Inflammatory macrophage (primary cell): ENCODE measurements around the gene RAB3B.
A peak's percentile ranks its signal among the peaks of the same experiment; 100 is the strongest.
"Not testable (repeated sequence)": the region's sequence is repeated elsewhere in the genome, so short reads cannot be mapped to it uniquely, and the experiment has no call there.

Source experiments
- DNase-seq, 2 donors: peaks; one replicate each; pipeline ENCODE4 v3.0.0-alpha.2; 2020 to 2022

The RAB3B gene

DNA sequence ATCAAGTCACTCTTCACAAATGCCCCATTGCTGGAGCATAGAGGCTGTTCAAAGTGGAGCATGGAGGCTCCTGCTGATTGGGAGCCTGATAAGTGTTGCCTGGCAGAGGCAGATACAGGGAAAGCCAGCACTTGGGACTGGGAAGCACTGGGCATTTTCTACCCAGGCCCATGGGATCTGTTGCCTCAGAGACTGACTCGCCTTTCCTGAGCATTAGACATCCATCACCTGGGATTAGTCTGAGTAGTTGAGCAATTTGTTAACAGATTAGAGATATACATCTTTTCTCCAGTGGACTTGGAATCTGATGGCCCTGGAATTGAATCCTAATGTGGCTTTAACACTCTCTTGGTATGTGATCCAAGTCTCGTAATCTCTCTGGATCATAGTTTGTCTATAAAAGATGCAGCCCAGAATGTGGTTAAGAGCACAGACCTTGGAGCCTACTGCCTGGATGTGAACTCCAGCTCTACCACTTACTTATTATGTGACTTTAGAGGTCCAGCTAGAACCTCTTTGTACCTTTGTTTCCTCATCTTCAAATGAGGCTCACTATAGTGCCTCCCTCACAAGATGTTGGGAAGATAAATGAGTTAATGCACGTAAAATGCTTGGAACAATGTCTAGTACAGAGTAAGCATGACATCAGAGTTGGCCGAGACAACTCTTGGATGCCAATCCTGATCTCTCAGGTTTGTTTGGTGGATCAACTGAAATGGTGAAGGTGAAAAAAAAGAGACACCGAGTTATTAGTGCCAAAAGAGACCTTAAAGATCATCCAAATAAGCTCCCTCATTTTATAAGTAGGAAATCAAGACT is 73.7 kb downstream of the RAB3B start:
- no peak for DNase-seq

DNA sequence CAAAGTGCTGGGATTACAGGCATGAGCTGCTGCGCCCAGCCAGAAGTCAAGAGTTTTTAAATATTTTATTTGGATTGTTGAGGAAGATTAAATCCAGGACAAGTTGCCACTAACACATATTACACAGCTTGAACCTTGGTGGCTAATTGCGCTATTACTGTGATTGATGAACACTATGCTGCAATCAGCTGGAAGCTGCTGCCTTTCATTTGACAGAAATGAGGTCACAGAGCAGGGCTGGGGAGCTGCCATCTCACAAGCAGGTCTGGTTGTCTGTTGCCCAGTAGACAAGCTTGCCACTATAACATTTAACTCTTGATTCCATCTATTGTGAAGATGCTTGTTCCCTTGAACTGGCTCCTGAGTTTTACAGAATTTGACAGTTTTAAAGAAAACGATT is 74.5 kb downstream of the RAB3B start:
- no peak for DNase-seq

DNA sequence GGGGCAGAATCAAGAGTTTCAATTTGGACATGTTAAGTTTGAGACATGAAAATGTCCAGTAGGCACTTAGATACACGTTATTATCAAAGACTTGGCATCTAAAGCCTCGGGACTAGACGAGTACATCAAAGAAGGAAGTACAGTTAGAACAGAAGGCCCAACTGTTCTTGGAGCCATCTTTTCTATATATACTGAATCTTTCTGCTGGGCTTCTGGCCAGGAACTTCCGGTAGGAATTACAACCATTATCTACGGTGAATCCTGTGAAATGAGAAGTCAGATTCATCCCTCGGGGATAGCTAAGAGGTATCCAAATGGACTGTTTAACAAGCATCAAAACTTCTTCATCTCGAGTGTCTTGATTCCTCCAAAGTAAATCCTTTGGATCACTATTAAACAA is 77.6 kb downstream of the RAB3B start:
- DNase-seq, result no peak

DNA sequence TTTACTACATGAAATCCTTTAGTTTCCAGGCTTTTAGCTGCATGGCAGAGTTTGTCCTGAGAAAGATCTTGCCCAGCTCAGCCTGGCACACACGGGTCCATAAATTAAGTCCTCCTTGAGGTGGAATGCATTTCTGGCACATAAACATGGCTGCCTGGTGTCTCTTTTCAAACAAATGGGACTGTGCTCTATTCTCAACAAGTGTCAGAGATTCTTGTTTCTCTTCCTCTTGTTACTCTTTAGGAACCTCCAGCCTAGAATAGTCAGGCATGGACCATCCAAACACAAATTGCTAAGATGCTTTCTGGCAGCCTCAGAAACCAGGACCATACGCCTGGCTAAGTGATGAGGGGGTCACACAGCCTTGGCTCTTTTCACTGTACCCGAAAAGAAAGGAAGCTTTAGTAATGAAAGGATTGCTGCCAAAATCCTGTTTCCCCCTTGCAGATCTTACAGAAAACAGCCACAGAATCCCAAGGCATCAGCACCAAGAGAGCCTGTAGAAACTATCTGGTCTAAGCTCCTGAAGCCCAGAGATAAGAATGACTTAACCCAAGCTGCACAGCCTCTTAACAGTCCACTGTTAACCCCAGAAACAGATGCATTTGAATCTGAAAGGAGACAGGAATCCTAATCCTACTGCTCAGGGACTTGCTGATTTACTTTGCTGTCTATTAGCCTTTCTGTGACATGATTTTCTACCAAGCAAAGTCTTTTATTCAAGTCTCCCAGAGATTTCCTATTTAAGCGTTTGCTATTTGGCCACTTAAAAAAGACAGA is 80.1 kb downstream of the RAB3B start:
- DNase-seq, result no peak

DNA sequence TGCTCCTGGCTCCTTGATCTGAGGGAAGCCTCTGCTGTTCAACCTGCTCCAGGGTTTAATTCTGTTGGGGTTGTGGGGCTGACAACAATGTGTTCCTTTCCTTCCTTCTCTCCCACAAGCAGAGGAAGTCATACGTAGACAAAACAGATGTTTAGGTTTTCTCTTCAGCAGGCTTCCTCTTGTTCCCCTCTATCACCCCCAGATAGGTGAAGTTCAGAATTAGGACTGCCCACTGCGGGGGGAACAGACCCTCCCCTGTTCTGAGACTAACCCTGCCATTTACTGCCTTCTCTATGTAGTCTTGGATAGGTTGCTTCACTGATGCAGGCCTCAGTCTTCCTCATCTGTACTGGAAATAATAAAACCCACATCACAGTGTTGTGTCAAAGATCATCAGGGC is 82.0 kb downstream of the RAB3B start:
- no peak for DNase-seq

DNA sequence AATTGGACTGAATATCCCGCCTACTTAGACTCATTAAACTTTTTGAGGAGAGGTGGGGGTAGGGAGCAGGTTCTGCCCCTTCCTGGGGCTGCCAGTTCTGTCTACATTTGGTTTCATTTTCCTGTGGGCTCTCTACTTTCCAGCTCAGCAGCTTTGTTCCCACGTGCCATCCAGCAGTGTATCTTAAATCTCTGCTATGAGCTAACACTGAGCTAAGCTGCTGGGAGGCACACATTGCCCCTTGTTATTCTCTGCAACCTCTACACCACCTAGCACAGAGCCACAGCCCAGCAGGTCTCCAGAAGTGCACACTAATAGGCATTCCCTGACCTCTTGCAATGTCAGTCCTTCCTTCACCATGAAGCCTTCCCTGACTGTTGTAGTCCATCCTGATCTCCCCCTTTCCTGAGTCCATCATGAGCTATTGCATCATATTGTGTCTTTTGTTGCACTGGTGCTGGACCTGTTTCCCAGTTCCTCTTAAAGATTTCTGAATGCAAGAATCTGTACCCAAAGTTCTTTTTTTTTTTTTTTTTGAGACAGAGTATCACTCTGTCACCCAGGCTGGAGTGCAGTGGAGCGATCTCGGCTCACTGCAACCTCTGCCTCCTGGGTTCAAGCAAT is 83.3 kb downstream of the RAB3B start:
- DNase-seq, result no peak

DNA sequence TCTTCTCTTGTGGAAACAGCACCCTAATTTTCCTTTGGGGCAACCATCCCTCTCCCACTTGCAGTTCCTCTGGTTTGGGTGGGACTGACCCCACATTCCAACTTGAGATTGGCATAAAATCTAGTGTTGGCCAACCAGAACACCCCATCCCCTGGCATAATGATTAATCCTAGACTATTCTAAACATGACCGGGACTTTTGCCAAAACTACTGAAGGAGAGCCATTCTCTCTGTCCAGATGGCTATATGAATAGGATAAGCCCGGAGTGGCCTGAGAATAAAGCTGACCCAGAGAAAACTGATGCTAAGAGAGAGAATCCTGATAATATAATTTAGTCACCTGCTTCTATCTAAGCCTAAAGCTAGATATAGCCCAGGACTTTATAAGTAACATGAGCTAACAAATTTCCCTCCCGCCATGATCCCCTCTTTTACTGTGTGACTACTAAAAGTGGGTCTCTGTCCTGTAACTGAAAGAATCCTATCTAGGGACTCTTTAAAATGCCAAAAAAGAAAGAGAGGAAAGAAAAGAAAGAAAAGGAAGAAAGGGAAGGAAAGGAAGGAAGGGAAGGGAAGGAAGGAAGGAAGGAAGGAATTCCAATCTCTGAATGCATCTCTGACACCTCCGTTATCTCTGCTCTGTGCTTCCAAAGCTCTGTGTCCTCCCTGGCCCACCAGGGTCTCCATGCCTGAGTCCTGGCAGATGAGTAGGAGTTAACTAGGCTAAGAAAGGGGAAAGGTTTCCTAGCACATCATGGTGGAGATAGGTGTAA is 84.0 kb downstream of the RAB3B start:
- no peak for DNase-seq

DNA sequence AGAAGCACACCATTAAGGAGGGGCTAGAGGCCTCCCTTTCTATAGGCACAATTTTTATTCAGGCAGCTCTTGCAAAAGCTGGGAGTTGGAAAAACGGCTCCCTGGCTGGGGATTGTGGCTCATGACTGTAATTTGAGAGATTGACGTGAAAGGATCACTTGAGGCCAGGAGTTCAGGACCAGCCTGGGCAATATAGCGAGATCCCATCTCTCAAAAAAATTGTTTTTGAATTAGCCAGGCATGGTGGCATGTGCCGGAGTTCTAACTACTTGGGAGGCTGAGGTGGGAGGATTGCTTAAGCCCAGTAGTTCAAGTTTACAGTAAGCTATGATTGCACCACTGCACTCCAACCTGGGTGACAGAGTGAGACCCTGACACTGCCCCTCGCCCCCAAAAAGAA is 88.0 kb downstream of the RAB3B start:
- DNase-seq, result no peak

DNA sequence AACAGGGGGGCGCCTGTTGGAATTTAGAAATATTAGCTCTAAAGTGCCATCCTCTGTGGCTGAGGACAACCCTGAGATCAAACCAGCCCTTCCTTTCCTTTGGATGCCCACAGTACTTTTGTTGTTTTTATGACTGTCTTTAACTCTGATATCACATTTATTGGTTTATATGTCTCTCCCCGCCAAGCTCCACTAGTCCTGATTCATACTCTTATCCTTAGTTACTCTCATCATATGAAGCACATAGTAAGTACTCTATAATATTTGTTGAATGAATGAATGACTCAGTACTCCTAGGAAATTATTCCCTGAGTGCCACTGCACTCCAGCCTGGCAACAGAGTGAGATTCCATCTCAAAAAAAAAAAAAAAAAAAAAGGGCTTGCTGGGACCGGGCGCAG is 89.3 kb downstream of the RAB3B start:
- DNase-seq, result no peak

DNA sequence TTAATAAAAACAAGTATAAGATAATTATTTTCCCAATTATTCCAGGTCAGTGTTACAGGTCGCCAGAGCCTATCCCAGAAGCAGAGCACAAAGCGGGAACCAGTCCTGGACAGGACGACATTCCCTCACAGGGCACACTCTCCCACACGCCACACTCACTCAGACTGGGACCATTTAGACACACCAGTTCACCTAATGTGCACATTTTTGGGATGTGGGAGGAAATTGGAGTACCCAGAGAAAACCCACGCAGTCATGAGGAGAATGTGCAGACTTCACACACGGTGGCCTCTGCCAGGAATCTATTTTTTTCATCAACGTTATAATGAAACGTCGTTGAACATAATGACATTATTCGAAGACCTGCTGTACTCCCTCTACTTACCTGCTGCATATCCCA is 91.5 kb downstream of the RAB3B start:
- DNase-seq, result no peak

DNA sequence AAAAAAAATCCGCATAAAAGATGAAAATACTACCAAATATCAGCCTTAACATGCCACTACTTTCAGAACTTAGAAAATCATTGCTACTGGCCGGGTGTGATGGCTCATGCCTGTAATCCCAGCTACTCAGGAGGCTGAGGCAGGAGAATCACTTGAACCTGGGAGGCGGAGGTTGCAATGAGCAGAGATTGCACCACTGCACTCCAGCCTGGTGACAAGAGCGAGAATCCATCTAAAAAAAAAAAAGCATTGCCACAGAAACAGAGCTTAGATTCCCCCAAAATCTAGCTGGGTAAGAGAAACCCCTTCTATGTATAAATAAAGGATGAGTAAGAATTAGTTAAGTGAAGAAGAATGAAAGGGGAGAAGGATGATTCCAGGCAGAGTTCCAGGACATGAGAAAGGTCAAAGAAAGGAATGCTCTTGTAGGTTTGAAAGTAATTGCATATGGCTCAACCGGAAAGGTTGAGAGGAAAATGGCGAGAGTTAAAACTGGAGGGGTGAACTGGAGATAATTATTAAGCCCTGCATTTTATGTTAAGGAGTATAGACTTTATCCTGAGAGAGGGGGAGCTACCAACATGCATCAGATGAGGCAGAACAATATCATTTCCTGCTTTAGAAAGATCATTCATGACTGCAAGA is 92.3 kb downstream of the RAB3B start:
- DNase-seq, result no peak

DNA sequence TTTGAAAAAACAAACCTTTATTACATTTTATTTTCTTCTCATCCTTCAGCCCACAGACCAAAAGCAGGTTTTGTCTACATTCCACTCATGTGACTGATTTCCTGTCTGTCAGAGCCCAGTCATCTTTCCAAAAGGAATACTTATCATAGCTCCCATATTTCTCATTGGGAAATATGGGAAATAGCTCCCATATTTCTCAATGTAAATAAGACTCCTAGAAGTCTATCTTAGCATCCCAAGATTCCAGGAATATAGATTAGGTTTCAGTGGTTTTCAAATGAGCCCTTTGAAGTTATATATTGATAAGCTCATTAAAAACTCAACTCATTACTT is 92.8 kb downstream of the RAB3B start:
- DNase-seq, result no peak

DNA sequence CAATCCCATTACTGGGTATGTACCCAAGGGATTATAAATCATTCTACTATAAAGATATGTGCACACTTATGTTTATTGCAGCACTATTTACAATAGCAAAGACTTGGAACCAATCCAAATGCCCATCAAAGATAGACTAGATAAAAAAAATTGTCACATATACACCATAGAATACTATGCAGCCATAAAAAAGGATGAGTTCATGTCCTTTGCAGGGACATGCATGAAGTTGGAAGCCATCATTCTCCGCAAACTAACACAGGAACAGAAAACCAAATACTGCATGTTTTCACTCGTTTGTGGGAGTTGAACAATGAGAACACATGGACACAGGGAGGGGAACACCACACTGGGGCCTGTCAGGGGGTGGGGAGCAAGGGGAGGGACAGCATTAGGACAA is 95.8 kb downstream of the RAB3B start:
- DNase-seq, result not testable (repeated sequence)

DNA sequence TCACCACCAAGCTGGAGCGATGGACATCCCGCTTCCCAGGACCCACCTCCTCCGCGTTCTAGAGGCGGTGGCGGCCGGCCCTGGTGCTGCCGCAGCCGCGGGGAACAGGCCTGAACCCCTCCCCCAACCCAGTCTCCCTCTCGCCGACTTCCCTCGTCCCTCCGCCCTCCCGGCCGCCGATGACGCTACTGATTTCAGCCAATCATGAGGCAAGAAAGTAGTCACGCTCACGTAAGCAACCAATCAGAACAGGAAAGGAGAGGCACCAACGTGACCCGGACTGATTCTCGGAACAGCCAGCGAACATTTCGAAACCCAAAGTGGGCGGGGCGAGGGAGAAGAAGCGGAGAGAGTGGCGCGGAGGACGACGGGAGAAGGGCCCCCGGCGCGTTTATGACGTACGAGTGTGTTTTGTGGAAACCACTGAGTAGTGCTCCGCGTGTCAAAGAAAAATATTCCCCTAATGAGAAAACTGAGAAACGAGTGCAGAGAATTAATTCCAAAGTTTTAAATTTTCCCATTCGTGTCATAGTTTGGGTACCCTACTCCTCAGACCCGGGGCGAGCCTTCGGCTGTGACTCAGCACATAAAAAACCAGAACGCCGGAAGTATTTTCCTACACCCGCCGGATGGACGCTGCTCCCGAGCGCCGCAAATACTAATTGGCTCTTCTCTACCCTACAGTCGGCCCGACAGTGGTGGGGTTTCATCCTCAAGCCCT is 111.7 kb downstream of the RAB3B start, which contains the start of gene NRDC:
TSS of gene NRDC (minus strand) at position 112 of the 721 bp plus-strand sequence. CDS start 112 bp downstream, outside the sequence.
- peak; percentile 100 for DNase-seq

DNA sequence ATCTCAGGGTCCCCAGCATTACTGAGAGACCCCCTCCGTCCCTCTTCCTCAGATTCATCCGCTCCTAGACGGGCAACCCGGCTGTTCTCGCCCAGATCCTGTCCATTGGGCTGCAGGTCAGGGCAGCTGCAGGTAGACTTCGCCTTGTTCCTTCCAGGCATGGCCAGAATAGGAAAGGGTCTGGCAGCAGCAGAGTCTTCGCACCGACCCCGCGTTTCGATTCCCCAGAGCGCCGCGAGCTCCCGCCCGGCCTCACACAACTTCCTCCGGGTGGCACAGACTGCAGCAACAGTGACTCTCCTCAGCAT is 112.2 kb downstream of the RAB3B start:
- no peak for DNase-seq

DNA sequence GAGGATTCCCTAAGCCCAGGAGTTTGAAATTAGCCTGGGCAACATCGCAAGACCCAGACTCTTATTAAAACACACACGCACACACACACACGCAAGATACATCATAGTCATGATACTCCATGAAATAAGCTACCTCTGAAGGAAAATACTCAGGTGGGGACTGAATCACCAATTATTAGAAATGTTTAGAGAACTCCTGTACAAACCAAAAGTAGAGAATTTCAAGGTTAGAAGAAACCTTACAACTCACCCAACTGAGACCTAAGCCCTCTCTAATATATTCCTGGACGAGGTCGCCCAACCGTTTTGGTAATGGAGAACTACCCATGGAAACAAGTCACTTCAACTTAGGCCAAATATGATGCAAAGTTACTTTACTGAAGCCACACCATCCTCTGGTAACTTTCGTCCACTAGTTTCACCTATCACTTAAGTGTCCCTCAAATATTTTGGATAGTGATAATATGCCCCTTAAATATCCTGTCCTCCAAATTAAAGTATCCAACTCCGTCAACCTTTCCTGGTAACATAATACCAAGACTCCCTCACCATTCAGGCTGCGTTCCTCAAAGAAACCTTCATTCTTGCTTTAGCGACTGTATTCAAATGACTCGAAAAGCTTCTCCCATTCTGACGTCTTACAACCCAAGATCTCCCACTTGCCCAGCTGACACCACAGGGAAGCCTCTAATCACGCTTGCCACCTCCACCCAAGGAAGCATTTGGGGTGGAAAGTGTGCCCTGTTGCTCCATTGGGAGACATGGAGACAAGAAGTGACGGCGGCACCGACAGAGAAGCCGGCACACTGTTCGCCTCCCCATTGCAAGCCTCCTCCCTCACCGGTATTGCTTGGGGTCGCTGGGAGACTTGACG is 112.8 kb downstream of the RAB3B start:
- DNase-seq, result peak; percentile 68 to 85

DNA sequence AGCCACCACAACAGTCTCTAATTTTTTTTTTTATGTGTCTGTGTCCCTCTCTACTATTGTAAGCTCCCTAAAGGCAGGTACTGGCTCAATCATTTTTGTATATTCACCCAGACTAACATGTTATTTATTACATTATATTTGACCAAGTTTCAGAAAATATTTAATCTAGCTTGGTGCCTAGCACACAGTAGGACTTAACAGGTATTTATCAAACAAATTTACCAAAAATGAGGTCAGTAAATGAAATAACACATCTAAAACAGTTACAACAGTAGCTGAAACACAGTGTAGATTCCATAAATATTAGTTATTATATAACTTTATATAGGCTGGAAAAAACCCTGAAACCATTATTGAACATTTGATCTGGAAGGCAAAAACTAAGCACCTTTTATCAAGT is 114.7 kb downstream of the RAB3B start:
- DNase-seq, result no peak

DNA sequence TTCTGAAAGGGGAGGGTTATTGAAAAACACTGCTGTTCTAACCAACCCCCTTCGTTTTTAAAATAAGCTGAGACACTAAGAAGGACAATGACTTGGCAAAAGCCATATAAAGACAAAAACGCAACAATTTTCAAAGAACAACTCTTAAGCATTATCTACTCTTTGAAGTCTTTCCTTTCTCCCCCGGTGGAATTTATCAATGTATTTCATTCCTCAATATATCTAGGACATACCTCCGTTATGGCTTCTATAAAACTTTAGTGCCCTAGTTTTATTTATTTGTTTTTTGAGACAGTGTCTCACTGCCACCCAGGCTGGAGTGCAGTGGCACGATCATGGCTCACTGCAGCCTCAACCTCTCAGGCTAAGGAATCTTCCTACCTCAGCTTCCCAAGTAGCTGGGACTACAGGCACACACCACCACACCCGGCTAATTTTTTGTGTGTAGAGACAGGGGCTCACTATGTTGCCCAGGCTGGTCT is 115.2 kb downstream of the RAB3B start:
- DNase-seq, result no peak

DNA sequence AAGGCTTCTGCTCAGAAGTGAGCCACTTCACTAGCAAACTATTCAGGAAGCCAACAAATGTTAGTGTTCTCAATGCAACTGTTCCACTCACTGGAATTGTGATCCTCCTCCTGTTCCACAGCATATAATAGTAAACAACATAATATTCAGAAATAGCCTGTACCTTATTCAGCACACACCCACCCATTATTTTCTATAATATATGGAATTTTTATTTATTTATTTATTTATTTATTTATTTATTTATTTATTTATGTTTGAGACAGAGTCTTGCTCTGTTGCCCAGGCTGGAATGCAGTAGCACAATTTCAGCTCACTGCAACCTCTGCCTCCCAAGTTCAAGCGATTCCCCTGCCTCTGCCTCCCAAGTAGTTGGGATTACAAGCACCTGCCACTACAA is 117.2 kb downstream of the RAB3B start:
- not testable (repeated sequence) for DNase-seq

DNA sequence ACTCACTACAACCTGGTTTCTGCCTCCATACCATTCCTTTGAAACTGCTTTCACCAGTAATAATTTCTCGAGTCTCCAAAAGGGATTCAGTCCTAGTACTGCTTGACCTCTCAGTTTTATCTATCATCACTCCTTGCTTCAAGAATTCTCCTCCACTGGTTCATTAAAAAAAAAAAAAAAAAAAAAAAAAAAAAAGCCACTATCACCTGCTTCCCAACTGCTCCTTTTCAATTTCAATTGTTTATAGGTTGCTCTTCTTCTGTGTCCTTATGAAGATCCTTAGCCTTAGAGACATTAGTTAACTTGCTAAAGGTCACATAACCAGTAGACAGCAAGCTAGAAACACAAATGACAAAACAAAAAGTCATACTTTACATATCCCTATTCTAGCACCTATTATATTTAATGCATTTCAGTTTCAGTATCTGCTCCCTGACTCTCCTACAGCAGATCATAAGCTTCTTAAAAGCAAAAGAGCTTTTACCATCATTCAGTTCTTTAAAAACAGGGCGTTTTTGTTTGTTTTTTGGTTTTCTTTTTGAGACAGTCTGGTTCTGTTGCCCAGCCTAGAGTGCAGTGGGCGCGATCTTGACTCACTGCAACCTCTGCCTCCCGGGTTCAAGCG is 119.0 kb downstream of the RAB3B start:
- DNase-seq, result no peak
